Thyroid gland (tissue), 4 donors: ENCODE measurements around the gene ZC3H10. TPM values are rescaled to one million over a fixed set of nuclear protein-coding genes. Genes with fewer than 3 reads are reported as not detected.
A peak's percentile ranks its signal among the peaks of the same experiment; 100 is the strongest.

ENCODE experiments used
- DNase-seq, 2 donors: peaks; one replicate each; pipeline ENCODE4 v3.0.0-alpha.2; 2019
- H3K27ac ChIP-seq, 3 donors: fragments of 200-600 bp; sonication (generic); 1 replicate in 2 of 3; 2 replicates in 1 of 3; pipeline ENCODE4 v1.5.1; 2016 to 2019; ENCODE audit warnings: mild to moderate bottlenecking in 1 of 3, moderate library complexity in 1 of 3
- H3K27me3 ChIP-seq: fragments of 200-600 bp; sonication (generic); one replicate; pipeline ENCODE4 v1.5.1; 2019
- H3K36me3 ChIP-seq, 2 donors: fragments of 200-600 bp; sonication (generic); one replicate each; pipeline ENCODE4 v1.5.1; 2016 to 2019
- H3K4me1 ChIP-seq, 2 donors: fragments of 200-600 bp; sonication (generic); one replicate each; pipeline ENCODE4 v1.5.1; 2017 to 2019
- H3K4me3 ChIP-seq, 3 donors: fragments of 200-600 bp; sonication (generic); replicated peaks in 1 of 3; 1 replicate in 2 of 3; 2 replicates in 1 of 3; pipeline ENCODE4 v1.5.1; 2016; ENCODE audit warnings: mild to moderate bottlenecking in 1 of 3
- H3K9me3 ChIP-seq: fragments of 200-600 bp; sonication (generic); one replicate; pipeline ENCODE4 v1.5.1; 2017
- CTCF ChIP-seq, 6 experiments: fragments of 200-600 bp in 3 of 6; fragments of 450-650 bp in 3 of 6; sonication (generic) in 3 of 6; IDR thresholded peaks; one replicate each; pipeline ENCODE4 v1.5.1; 2016 to 2019; ENCODE audit warnings: antibody characterized with exemption in 6 of 6, mild to moderate bottlenecking in 2 of 6, inconsistent platforms in 1 of 6, moderate library complexity in 1 of 6
- POLR2A ChIP-seq, 2 donors: fragments of 450-650 bp; IDR thresholded peaks; one replicate each; pipeline ENCODE4 v1.6.1; 2017; ENCODE audit warnings: antibody characterized with exemption in 2 of 2, mild to moderate bottlenecking in 2 of 2, moderate library complexity in 1 of 2
- WGBS, 2 donors: methylation state at CpG; one replicate each; pipeline ENCODE4 v1.1.5; 2017; 5-methylcytosine and 5-hydroxymethylcytosine counted together
- intact Hi-C: fragments of 100-400 bp; cut with DNase I; formaldehyde crosslinking; loops from one replicate; pipeline ENCODE4 v1.15.1; 2023
- total RNA-seq, 4 donors: library from RNA; depleted of rRNA; stranded (reverse); fragments of >200 nt; gene quantifications; one replicate each; pipeline ENCODE4 v1.2.3, GENCODE V29; 2016

ZC3H10 gene
- total RNA-seq, 4 donors from 2014 or later = 4.7 to 7.7 (median 5.6) TPM

DNA sequence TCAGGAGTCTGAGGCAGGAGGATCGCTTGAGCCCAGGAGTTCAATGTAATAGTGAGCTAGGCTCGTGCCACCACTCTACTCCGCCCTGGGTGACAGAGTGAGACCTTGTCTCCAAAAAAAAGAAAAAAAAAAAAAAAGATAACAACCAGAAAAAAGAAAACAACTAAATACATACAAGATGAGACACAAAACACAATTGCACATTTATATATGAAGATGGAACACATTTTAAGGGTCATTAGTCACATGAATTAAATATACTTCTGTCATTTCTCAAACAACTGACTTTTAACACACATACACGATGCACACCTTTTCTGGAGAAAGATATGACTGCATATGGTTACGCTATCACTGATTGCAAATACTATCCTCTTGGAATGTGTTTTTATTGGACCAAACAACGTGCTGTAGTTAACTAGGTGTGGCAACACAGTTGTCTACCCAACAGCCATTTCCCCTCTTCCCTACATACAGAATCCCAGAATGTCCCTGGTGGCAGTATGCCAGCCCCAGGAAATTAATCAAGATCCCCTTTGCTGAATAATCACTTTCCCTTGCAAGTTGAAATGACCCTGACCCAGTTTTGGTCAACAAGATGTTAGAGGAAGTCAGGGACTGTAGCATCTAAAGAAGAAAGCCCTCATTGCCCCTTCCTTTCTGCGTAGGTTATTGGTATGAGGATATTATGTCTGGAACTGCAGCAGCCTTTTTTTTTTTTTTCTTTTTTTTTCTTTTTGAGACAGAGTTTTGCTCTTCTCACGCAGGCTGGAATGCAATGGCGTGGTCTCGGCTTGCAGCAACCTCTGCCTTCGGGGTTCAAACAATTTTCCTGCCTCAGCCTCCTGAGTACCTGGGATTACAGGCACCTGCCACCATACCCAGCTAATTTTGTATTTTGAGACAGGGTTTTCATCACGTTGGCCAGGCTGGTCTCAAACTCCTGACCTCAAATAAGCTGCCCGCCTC is 28.7 kb downstream of the ZC3H10 start:
- no peak overlapping the region for H3K4me3 ChIP-seq
- H3K4me1 ChIP-seq = peaks cover 10 to 24% of the 10 kb centered on the region in 2 donors
- intact Hi-C loops = no loop called here
- no peak for DNase-seq
- no peaks in the 10 kb centered on the region for H3K27me3 ChIP-seq
- 77 to 82% methylated on average over 13 of the region's 13 CpGs for whole genome bisulfite sequencing, 2 donors
- peaks cover 16 to 28% of the 10 kb centered on the region in 2 donors for H3K36me3 ChIP-seq
- TF ChIP-seq CTCF (IDR thresholded peaks at IDR 0.05) (no peak), POLR2A (IDR thresholded peaks at IDR 0.05) (no peak)
- no peaks in the 10 kb centered on the region for H3K9me3 ChIP-seq
- peak overlapping the region; percentile 16 to 50 (median 37) for H3K27ac ChIP-seq

GRCh38 chr12:56150563-56150962 is 32.5 kb downstream of the ZC3H10 start:
- Histone ChIP-seq H3K27me3 (no peaks in the 10 kb centered on the region), H3K4me1 (peaks cover 18 to 34% of the 10 kb centered on the region in 2 donors), H3K27ac (no peak overlapping the region), H3K36me3 (no peaks in the 10 kb centered on the region), H3K4me3 (no peak overlapping the region), H3K9me3 (no peaks in the 10 kb centered on the region)
- intact Hi-C loops = no loop called here
- DNase-seq = no peak
- no peak for TF ChIP-seq CTCF (IDR thresholded peaks at IDR 0.05)
- TF ChIP-seq POLR2A (IDR thresholded peaks at IDR 0.05) = no peak
- WGBS, 2 donors = 69 to 71% methylated on average over 3 of the region's 3 CpGs

- no peaks in the 10 kb centered on the region for H3K36me3 ChIP-seq
- H3K27ac ChIP-seq = peak overlapping the region; percentile 89 to 96 (median 92)
- H3K9me3 ChIP-seq = no peaks in the 10 kb centered on the region
- peak; percentile 56 to 57 for DNase-seq
- WGBS, 2 donors = 7 to 10% methylated on average over 11 to 12 of the region's 12 CpGs
- H3K27me3 ChIP-seq = no peaks in the 10 kb centered on the region
- peak overlapping the region; percentile 37 to 73 (median 49) for H3K4me3 ChIP-seq
- H3K4me1 ChIP-seq = peaks cover 15 to 30% of the 10 kb centered on the region in 2 donors
- intact Hi-C loops = no loop called here
- no peak for TF ChIP-seq POLR2A (IDR thresholded peaks at IDR 0.05)
- peak in 4 of 6 experiments; percentile 27 to 55 (median 37) for TF ChIP-seq CTCF (IDR thresholded peaks at IDR 0.05)
Observed at GRCh38 chr12:56151672-56152131, 33.6 kb downstream of the ZC3H10 start.

- peak; percentile 94 for DNase-seq
Observed at GRCh38 chr12:56152132-56152755, 34.2 kb downstream of the ZC3H10 start, which contains the start of gene MYL6B. Gene MYL6B, plus strand, starts transcription at chr12:56152587. Its CDS starts 1,332 bp downstream, at chr12:56153919.

More at GRCh38 chr12:56152132-56152755, 34.2 kb downstream of the ZC3H10 start, which contains the start of gene MYL6B:
- Histone ChIP-seq H3K4me3 (peak within 1 kb of the TSS; percentile 37 to 73 (median 49)), H3K9me3 (no peaks in the 10 kb centered on the region), H3K4me1 (peaks cover 19 to 30% of the 10 kb centered on the region in 2 donors), H3K27ac (peak within 1 kb of the TSS; percentile 89 to 96 (median 92)), H3K36me3 (no peaks in the 10 kb centered on the region), H3K27me3 (no peaks in the 10 kb centered on the region)
- TF ChIP-seq POLR2A (IDR thresholded peaks at IDR 0.05) (peak in 1 of 2 donors; percentile 83), CTCF (IDR thresholded peaks at IDR 0.05) (peak in 1 of 6 experiments; percentile 17)
- 0 to 1% methylated on average over 28 to 32 of the region's 37 CpGs for WGBS, 2 donors
- intact Hi-C loops = no loop called here
